ENCODE results near the gene CNOT1. TPM values are rescaled to one million over a fixed set of nuclear protein-coding genes. Genes with fewer than 3 reads are reported as not detected.

Gene CNOT1
- total RNA-seq, 1 experiment from 2014 or later = 328 TPM

- no peak overlapping the region for H3K4me2 ChIP-seq (ENCODE audit: insufficient read depth, insufficient read length, low read length)
- H3K4me1 Mint-ChIP-seq = peaks cover 0 to 2% of the 10 kb centered on the region in 2 experiments; a peak in 2 of 4 replicates
- no peaks in the 10 kb centered on the region; a peak in 1 of 5 replicates for H3K9me3 Mint-ChIP-seq
- H3K79me2 ChIP-seq (ENCODE audit: insufficient read depth, low read length) = peaks cover 52% of the 10 kb centered on the region
- no peak overlapping the region for H3K4ac ChIP-seq (ENCODE audit: low read depth, low read length)
- no peak overlapping the region for H4K8ac ChIP-seq (replicated peaks; ENCODE audit: insufficient read length, low read depth, low read length)
- no peaks in the 10 kb centered on the region for H4K20me1 ChIP-seq (ENCODE audit: control insufficient read depth, insufficient read depth, insufficient read length)
- no peak overlapping the region for H2BK120ac ChIP-seq (ENCODE audit: low read depth, low read length, poor library complexity, severe bottlenecking)
- H3K9ac ChIP-seq (ENCODE audit: extremely low read depth, insufficient read length, low read length) = no peak overlapping the region
- no peak overlapping the region for H2BK12ac ChIP-seq (ENCODE audit: insufficient read length, low read depth, low read length)
- H3K27ac ChIP-seq (ENCODE audit: insufficient read length, low read depth, low read length) = no peak overlapping the region
- WGBS (ENCODE audit: extremely low coverage, insufficient read length, low lambda C conversion rate) = no CpG with 5 or more reads among the region's 7 CpGs
- H3K18ac ChIP-seq (ENCODE audit: insufficient read length, low read depth, low read length) = no peak overlapping the region
- H4K5ac ChIP-seq (ENCODE audit: insufficient read length, low read depth, low read length) = no peak overlapping the region
- H3K36me3 Mint-ChIP-seq (ENCODE audit: insufficient read depth in 1 of 3, low read depth in 3 of 3) = peaks cover 8 to 43% (median 40%) of the 10 kb centered on the region in 3 experiments; a peak in 6 of 7 replicates
- no peak overlapping the region for H2AFZ ChIP-seq (ENCODE audit: low read length)
- H3K4me1 ChIP-seq (ENCODE audit: insufficient read depth, low read length) = no peaks in the 10 kb centered on the region
- no peaks in the 10 kb centered on the region for H3K27me3 Mint-ChIP-seq (ENCODE audit: low read depth)
- no peak for DNase-seq
- H2AK5ac ChIP-seq (ENCODE audit: insufficient read length, low read length) = no peak overlapping the region
- H2BK15ac ChIP-seq (ENCODE audit: low read depth, low read length) = no peak overlapping the region
- H3K27me3 ChIP-seq (ENCODE audit: insufficient read depth, low read length) = no peaks in the 10 kb centered on the region
- H2BK5ac ChIP-seq (ENCODE audit: insufficient read length, low read length) = no peak overlapping the region
- H3K23me2 ChIP-seq (ENCODE audit: insufficient read length, low read depth, low read length, poor library complexity, severe bottlenecking) = no peaks in the 10 kb centered on the region
- no peak overlapping the region for H2BK20ac ChIP-seq (ENCODE audit: low read depth, low read length, poor library complexity, severe bottlenecking)
- no peak for TF ChIP-seq CTCF (conservative IDR thresholded peaks at IDR 0.05)
- H3K4me3 Mint-ChIP-seq = no peak overlapping the region
- H3K14ac ChIP-seq (ENCODE audit: insufficient read depth, low read length) = no peak overlapping the region
- no peak overlapping the region for H3K56ac ChIP-seq (ENCODE audit: insufficient read length, low read depth, low read length)
- H3K9me3 ChIP-seq (ENCODE audit: control insufficient read depth, low read depth, low read length) = no peaks in the 10 kb centered on the region
- no peak overlapping the region for H3T11ph ChIP-seq (ENCODE audit: low read length)
- H3K79me1 ChIP-seq (ENCODE audit: insufficient read depth, low read depth, low read length, poor library complexity, severe bottlenecking) = no peaks in the 10 kb centered on the region
- H4K91ac ChIP-seq (ENCODE audit: insufficient read length, low read depth, low read length) = no peak overlapping the region
- H3K23ac ChIP-seq (ENCODE audit: insufficient read length, low read depth, low read length) = no peak overlapping the region
- no peak overlapping the region; a peak in 1 of 7 replicates for H3K27ac Mint-ChIP-seq
These were observed 24.1 kb downstream of the CNOT1 start for GRCh38 chr16:58605562-58605961.

All from H9 (cell line).